Activated CD4-positive, alpha-beta T cell treated with anti-CD3 and anti-CD28 coated beads, Interleukin-2, amount 10 ng/mL, durations not matched to agents 7 days and 5 days (primary cell): ENCODE results near the gene EIF5. TPM values are rescaled to one million over a fixed set of nuclear protein-coding genes. Genes with fewer than 3 reads are reported as not detected.
A peak's percentile ranks its signal among the peaks of the same experiment; 100 is the strongest.

ENCODE experiments used
- CTCF ChIA-PET: fragments of 350-600 bp; sonication (Branson Sonifier 250); formaldehyde crosslinking; loops from one replicate; lab custom pipeline; 2021; ENCODE audit warnings: antibody characterized with exemption; lab: Charles Lee
- POLR2A ChIA-PET: fragments of 350-600 bp; sonication (Branson Sonifier 250); formaldehyde crosslinking; loops from one replicate; lab custom pipeline; 2021; ENCODE audit warnings: antibody characterized with exemption; lab: Charles Lee
- DNase-seq: peaks from one replicate; pipeline ENCODE4 v3.0.0-alpha.2; 2020
- H3K27ac Mint-ChIP-seq: one replicate; pipeline ENCODE4 v1.8.0; 2021; ENCODE audit warnings: mild to moderate bottlenecking, moderate library complexity, mixed read lengths
- H3K27me3 Mint-ChIP-seq: one replicate; pipeline ENCODE4 v1.8.0; 2021; ENCODE audit warnings: mixed read lengths
- H3K36me3 Mint-ChIP-seq: one replicate; pipeline ENCODE4 v1.8.0; 2021; ENCODE audit warnings: low read depth, mixed read lengths
- H3K4me1 Mint-ChIP-seq: one replicate; pipeline ENCODE4 v1.8.0; 2021; ENCODE audit warnings: mixed read lengths
- H3K4me3 Mint-ChIP-seq: one replicate; pipeline ENCODE4 v1.8.0; 2021; ENCODE audit warnings: mild to moderate bottlenecking, moderate library complexity, mixed read lengths
- H3K9me3 Mint-ChIP-seq: one replicate; pipeline ENCODE4 v1.8.0; 2021; ENCODE audit warnings: mixed read lengths
- total RNA-seq, 2 experiments: library from RNA; stranded (reverse); gene quantifications; one replicate each; pipeline ENCODE4 v1.2.3, GENCODE V29; 2021

Gene EIF5
- total RNA-seq, 2 experiments from 2014 or later = 176 to 179 TPM

DNA sequence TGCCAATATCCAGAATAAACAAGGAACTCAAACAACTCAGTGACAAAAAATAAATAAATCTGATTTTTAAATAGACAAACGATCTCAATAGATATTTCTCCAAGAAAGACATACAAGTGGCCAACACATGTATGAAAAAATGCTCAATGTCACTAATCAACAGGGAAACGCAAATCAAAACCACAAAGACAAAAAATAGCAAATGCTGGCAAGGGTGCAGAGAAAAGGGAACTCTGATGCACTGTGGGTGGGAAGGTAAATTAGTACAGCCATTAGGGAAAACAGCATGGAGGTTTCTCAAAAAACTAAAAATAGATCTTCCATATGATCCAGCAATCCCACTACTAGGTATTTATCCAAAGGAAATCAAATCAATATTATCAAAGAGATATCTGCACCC lies 3.5 kb upstream of the EIF5 start:
- no peak for DNase-seq
- POLR2A ChIA-PET = no interaction called here
- Mint-ChIP-seq H3K9me3 (no peaks in the 10 kb centered on the region), H3K27me3 (no peaks in the 10 kb centered on the region), H3K4me1 (peaks cover 18% of the 10 kb centered on the region), H3K4me3 (no peak overlapping the region), H3K27ac (no peak overlapping the region), H3K36me3 (peaks cover 8% of the 10 kb centered on the region)
- CTCF ChIA-PET = no interaction called here

DNA sequence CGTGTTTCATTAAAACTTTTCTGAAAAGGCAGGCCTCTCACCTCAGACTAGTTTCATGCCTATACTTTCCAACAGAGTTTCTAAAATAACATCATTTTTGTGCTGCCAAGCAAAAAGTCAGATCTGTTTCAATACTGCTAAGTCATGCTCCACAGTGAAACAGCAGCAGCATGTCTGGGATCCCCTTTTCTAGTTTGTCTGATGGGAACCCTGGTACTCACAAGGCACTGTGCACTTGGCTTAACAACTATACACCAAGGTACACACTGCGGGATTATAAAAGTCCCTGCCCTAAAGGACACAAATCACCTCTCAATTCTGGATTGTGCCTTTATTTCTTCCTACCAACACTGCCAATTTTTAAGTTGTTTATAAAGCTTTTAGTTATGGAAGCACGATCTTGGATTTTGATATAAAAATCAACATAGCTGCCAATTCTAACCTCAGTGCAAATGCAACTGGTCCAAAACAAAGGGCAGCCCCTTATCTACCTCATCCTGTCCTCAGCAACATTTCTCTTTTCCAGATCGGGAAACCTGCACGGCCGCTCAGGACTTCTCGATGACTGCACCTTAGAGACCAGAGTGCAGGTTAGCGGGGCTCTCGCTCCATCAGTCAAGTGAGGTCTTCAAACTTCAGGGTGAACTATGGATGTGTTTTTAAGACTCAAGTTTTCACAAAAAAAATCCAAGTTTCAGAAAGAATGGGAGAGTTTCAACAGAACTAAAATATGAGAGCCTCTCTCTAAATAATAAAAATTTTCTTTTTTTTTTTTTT lies 1.7 kb upstream of the EIF5 start:
- no peak for DNase-seq
- CTCF ChIA-PET = no interaction called here

DNA sequence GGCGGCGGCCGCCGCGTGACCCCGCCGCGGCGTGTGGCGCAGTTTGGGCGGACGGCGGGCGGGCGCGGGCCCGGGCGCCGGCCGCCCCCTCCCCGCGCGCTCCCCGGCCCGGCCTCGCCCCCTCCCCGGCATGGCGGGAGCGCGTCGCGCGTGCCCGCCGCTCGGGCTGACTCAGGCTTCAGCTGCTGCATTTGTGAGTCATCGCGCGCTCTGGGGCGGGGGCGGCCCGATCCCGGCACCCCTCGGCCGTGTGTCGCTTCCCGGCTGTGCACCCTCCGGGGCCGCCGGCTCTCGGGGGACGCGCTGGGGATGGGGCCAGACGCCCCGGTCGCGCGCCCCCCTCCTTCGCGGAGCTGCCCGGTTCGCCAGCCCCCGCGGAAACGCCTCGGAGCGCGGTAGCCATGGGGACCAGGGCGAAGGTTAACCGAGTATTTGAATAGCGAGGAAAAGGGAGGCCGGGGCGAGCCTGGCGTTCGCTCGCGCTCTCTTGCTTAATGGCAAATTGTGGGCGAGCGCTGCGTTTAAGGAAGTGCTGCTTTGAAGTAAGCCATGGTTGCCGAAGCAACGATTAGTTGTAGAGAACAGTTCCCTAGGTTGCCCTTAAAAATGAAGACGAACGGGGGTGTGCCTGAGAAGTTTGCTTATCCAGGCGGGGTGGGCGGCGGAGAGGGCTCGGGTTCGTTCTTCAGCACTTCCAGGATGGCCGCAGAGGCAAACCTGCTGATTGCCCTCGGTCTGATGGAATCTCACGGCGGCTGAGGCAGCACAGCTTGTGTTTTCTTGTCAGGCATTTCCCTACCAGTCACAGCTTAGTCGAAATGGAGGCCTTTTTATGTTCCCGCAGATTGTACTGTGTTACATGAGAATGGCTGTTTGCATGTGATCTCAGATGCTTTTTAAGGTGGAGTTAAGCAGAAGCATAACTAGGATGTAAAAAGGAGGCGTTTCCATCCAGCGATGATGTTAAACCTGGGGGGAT lies 896 bp downstream of the EIF5 start:
- Mint-ChIP-seq H3K27me3 (no peaks in the 10 kb centered on the region), H3K27ac (peak overlapping the region; percentile 92), H3K4me1 (peaks cover 48% of the 10 kb centered on the region), H3K4me3 (peak overlapping the region; percentile 88), H3K9me3 (no peaks in the 10 kb centered on the region), H3K36me3 (peaks cover 51% of the 10 kb centered on the region)
- ChIA-PET CTCF (interaction anchor here (0.8 to 1.7 kb wide), 3 partner anchors 33 to 55 kb away, joined by 3 to 5 read pairs (median 4); no protein-coding TSS in a partner anchor), POLR2A (no interaction called here)
- DNase-seq = peak; percentile 62

More for the DNA sequence above, 1.7 kb upstream of the EIF5 start:
- Mint-ChIP-seq H3K27ac (peak overlapping the region; percentile 28), H3K9me3 (no peaks in the 10 kb centered on the region), H3K36me3 (peaks cover 26% of the 10 kb centered on the region), H3K4me3 (peak overlapping the region; percentile 41), H3K4me1 (peaks cover 36% of the 10 kb centered on the region), H3K27me3 (no peaks in the 10 kb centered on the region)
- POLR2A ChIA-PET = no interaction called here

GRCh38 chr14:103336191-103336590 lies 2.2 kb downstream of the EIF5 start:
- H3K9me3 Mint-ChIP-seq = no peaks in the 10 kb centered on the region
- no peaks in the 10 kb centered on the region for H3K27me3 Mint-ChIP-seq
- POLR2A ChIA-PET = no interaction called here
- H3K4me1 Mint-ChIP-seq = peaks cover 48% of the 10 kb centered on the region
- H3K36me3 Mint-ChIP-seq = peaks cover 61% of the 10 kb centered on the region
- H3K27ac Mint-ChIP-seq = peak overlapping the region; percentile 92
- no peak for DNase-seq
- H3K4me3 Mint-ChIP-seq = peak overlapping the region; percentile 88
- CTCF ChIA-PET = interaction anchor here (0.6 to 1.7 kb wide), 6 partner anchors 9 to 1380 kb away, joined by 3 to 5 read pairs (median 4); no protein-coding TSS in a partner anchor

DNA sequence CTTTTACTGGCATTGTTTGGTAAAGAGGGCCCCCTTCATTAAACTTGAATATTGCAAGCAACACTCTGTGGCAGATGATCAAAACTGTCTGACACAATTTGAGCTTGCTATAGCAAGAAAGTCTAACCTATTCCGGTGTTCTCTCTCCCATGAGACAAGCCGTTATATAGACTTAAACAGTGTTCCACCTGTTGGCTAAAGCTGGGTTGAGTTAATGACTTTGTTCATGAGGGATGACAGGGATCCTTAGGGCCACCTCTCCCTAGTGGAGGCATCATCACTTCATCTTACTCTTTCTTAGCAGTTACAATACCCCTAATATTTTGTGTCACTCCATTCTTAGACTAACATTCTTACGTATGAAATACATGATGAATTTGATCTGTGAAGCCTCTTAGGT lies 3.8 kb downstream of the EIF5 start:
- H3K27ac Mint-ChIP-seq = no peak overlapping the region
- H3K9me3 Mint-ChIP-seq = no peaks in the 10 kb centered on the region
- no peak overlapping the region for H3K4me3 Mint-ChIP-seq
- peaks cover 41% of the 10 kb centered on the region for H3K4me1 Mint-ChIP-seq
- peaks cover 76% of the 10 kb centered on the region for H3K36me3 Mint-ChIP-seq
- ChIA-PET POLR2A (no interaction called here), CTCF (interaction anchor here (1.3 to 1.6 kb wide), 2 partner anchors 10 to 17 kb away, joined by 3 to 5 read pairs; no protein-coding TSS in a partner anchor)
- DNase-seq = no peak
- H3K27me3 Mint-ChIP-seq = no peaks in the 10 kb centered on the region

DNA sequence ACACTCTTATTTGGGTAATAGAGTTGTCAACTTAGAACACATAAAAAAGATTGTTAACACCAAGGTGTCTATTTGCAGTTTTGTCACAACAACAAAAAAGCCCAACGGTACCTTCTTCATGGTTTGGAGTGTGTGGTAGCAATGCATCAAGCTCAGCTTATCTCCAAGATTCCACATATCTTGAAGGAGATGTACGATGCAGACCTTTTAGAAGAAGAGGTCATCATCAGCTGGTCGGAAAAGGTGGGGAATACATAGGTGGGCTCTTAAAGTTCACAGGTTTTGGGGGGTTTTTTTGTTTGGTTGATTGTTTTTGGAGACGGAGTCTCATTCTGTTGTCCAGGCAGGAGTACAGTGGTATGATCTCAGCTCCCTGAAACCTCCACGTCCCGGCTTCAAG lies 5.5 kb downstream of the EIF5 start:
- H3K27me3 Mint-ChIP-seq = no peaks in the 10 kb centered on the region
- ChIA-PET CTCF (interaction anchor here (1.1 kb wide), 1 partner anchor 10 kb away, joined by 3 read pairs; no protein-coding TSS in a partner anchor), POLR2A (no interaction called here)
- H3K4me1 Mint-ChIP-seq = peaks cover 38% of the 10 kb centered on the region
- H3K36me3 Mint-ChIP-seq = peaks cover 90% of the 10 kb centered on the region
- H3K9me3 Mint-ChIP-seq = no peaks in the 10 kb centered on the region
- H3K27ac Mint-ChIP-seq = no peak overlapping the region
- DNase-seq = no peak
- H3K4me3 Mint-ChIP-seq = no peak overlapping the region

GRCh38 chr14:103340480-103341212 lies 6.6 kb downstream of the EIF5 start:
- Mint-ChIP-seq H3K9me3 (no peaks in the 10 kb centered on the region), H3K27ac (no peak overlapping the region), H3K36me3 (peaks cover 86% of the 10 kb centered on the region), H3K4me3 (no peak overlapping the region), H3K27me3 (no peaks in the 10 kb centered on the region), H3K4me1 (peaks cover 32% of the 10 kb centered on the region)
- CTCF ChIA-PET = interaction anchor here (1.1 kb wide), 1 partner anchor 9 kb away, joined by 3 read pairs; no protein-coding TSS in a partner anchor
- POLR2A ChIA-PET = no interaction called here
- DNase-seq = no peak

DNA sequence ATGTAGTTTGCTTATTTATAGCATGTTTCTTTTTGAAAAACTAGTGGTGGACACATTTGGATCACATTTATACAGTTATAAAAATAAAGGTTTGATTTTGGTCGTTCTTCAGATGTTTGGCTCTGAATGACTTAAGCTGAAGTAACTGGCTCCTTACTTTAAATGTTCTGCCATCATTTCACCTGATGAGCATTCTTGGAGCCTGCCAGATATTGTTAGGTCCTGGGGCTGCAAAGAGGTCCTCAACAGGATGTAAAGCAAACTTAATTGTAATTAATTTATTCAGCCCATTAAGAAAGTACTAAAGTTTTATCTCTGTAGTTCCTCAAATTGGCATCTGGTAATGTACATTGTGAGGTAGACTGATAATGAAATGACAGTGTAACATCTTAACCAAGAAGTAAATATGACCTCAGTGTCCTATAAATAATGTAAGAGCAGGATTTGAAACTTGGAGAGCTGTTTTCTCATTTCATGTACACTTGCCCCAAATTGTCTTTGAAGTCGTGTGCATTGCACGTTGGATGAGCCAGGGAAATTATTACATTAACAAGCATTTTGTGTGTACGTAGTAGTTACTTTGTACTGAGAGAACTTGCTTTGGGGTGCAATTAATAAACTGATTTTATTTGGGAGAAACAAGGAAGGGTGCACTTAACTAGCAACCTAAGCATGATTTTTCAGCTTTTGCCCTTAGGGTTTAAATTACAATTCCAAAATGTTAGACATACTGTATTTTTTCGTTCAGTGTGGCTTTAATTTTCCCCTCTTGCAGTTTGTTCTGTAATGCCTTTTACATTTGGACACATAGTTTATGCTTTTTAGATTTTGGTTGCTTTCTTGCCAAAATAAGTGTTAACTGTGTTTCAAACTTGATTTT lies 7.5 kb downstream of the EIF5 start:
- Mint-ChIP-seq H3K9me3 (no peaks in the 10 kb centered on the region), H3K27me3 (no peaks in the 10 kb centered on the region), H3K4me1 (peaks cover 23% of the 10 kb centered on the region), H3K4me3 (no peak overlapping the region), H3K36me3 (peaks cover 78% of the 10 kb centered on the region), H3K27ac (no peak overlapping the region)
- ChIA-PET CTCF (interaction anchor here (1.2 kb wide), 1 partner anchor 49 kb away, joined by 3 read pairs; no protein-coding TSS in a partner anchor), POLR2A (no interaction called here)
- no peak for DNase-seq

DNA sequence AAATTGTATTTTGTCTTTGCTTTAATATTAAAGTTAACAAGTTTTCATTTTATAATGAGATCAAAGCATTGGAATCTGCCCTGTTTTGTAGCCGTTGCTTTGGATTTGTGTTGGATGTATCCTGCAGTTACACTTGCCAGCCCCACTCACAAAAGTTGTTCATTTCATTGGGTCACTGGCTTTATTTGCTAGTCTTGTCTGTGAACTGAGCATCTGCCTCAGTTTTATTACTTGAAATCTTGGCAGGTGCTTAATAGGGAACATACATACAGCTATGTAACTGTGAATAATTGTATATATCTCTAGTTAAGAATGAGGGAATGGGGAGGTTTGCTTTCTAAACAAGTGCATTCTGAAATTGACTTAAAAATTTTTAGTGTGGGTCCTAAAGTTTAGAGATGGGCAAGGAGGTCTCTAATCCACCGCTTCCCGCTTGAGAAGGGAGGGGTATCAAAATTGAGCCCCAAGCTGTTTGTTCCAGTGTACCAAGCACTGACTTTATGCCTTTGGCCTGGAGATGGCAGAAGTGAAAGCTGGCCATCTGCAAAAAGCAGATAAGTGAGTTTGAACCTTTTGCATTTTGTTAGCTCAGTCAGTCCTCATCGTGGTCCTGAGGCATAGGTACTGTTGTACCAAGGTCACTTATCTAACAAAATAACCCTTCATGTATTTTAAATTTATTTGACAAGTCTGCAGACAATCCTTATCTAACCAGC lies 9.3 kb downstream of the EIF5 start:
- Mint-ChIP-seq H3K4me3 (no peak overlapping the region), H3K9me3 (no peaks in the 10 kb centered on the region), H3K4me1 (peaks cover 7% of the 10 kb centered on the region), H3K27ac (no peak overlapping the region), H3K36me3 (peaks cover 59% of the 10 kb centered on the region), H3K27me3 (no peaks in the 10 kb centered on the region)
- DNase-seq = no peak
- CTCF ChIA-PET = interaction anchor here (1.2 to 1.6 kb wide), 2 partner anchors 42 to 47 kb away, joined by 3 read pairs; partner anchors contain the start of gene MARK3
- POLR2A ChIA-PET = no interaction called here

GRCh38 chr14:103343905-103344797 lies 10.1 kb downstream of the EIF5 start:
- peaks cover 4% of the 10 kb centered on the region for H3K4me1 Mint-ChIP-seq
- CTCF ChIA-PET = interaction anchor here (1.4 to 1.6 kb wide), 2 partner anchors 8 to 41 kb away, joined by 3 read pairs; partner anchors contain the start of gene MARK3
- POLR2A ChIA-PET = no interaction called here
- no peaks in the 10 kb centered on the region for H3K27me3 Mint-ChIP-seq
- H3K4me3 Mint-ChIP-seq = no peak overlapping the region
- DNase-seq = no peak
- H3K27ac Mint-ChIP-seq = no peak overlapping the region
- H3K9me3 Mint-ChIP-seq = no peaks in the 10 kb centered on the region
- peaks cover 52% of the 10 kb centered on the region for H3K36me3 Mint-ChIP-seq
